Amygdala (tissue), 56 donors: ENCODE measurements around the gene ARPP21.
A peak's percentile ranks its signal among the peaks of the same experiment; 100 is the strongest.

Experiments used
- DNase-seq, 56 donors: peaks; one replicate each; lab custom pipeline; 2025; lab: John Stamatoyannopoulos, UW

Gene ARPP21

GRCh38 chr3:35671483-35671882, 32.2 kb downstream of the ARPP21 start:
- no peak for DNase-seq

GRCh38 chr3:35673017-35673416, 33.7 kb downstream of the ARPP21 start:
- DNase-seq: no peak

GRCh38 chr3:35674451-35675109, 35.3 kb downstream of the ARPP21 start:
- no peak for DNase-seq

GRCh38 chr3:35675206-35675605, 35.9 kb downstream of the ARPP21 start:
- no peak for DNase-seq

- no peak for DNase-seq
These were observed 36.3 kb downstream of the ARPP21 start for GRCh38 chr3:35675621-35676020.

- DNase-seq: no peak
These were observed 38.5 kb downstream of the ARPP21 start for GRCh38 chr3:35677797-35678196.

- DNase-seq: peak in 6 of 56 donors; percentile 13 to 45 (median 21)
These were observed 39.4 kb downstream of the ARPP21 start for GRCh38 chr3:35678643-35679161.

- peak in 7 of 56 donors; percentile 13 to 40 (median 24) for DNase-seq
These were observed 40.2 kb downstream of the ARPP21 start for GRCh38 chr3:35679409-35680080.

GRCh38 chr3:35680866-35681650, 41.7 kb downstream of the ARPP21 start:
- no peak for DNase-seq

- DNase-seq: no peak
These were observed 45.8 kb downstream of the ARPP21 start for GRCh38 chr3:35685153-35685552.

- DNase-seq: no peak
These were observed 49.5 kb downstream of the ARPP21 start for GRCh38 chr3:35688826-35689225.

GRCh38 chr3:35690271-35690670, 50.9 kb downstream of the ARPP21 start:
- no peak for DNase-seq

- no peak for DNase-seq
These were observed 66.6 kb downstream of the ARPP21 start for GRCh38 chr3:35705904-35706303.

- DNase-seq: no peak
These were observed 68.6 kb downstream of the ARPP21 start for GRCh38 chr3:35707904-35708303.

GRCh38 chr3:35708394-35709271, 69.3 kb downstream of the ARPP21 start:
- no peak for DNase-seq

GRCh38 chr3:35709691-35710090, 70.4 kb downstream of the ARPP21 start:
- DNase-seq: no peak

- no peak for DNase-seq
These were observed 71.2 kb downstream of the ARPP21 start for GRCh38 chr3:35710554-35710953.

- no peak for DNase-seq
These were observed 79.6 kb downstream of the ARPP21 start for GRCh38 chr3:35718921-35719320.

- DNase-seq: no peak
These were observed 82.3 kb downstream of the ARPP21 start for GRCh38 chr3:35721628-35722027.

GRCh38 chr3:35722902-35723301, 83.6 kb downstream of the ARPP21 start:
- DNase-seq: no peak
